HuH-7 (cell line): ENCODE results near the gene PHETA2.

Experiments used
- DNase-seq: peaks from one replicate; pipeline ENCODE4 v3.0.0; 2011; ENCODE audit warnings: low spot score

The PHETA2 gene

GRCh38 chr22:42074132-42074811, at the start of gene PHETA2:
PHETA2 (plus strand) TSS chr22:42074248; CDS start chr22:42077294, 3,046 bp downstream.
- DNase-seq = peak; percentile 56

GRCh38 chr22:42025421-42025820, 48.6 kb upstream of the PHETA2 start:
- DNase-seq = no peak

- DNase-seq = no peak
Measured at GRCh38 chr22:42026705-42027104, 47.3 kb upstream of the PHETA2 start.

- no peak for DNase-seq
Measured at GRCh38 chr22:42033263-42034181, 40.5 kb upstream of the PHETA2 start.

GRCh38 chr22:42035256-42035655, 38.8 kb upstream of the PHETA2 start:
- no peak for DNase-seq

- no peak for DNase-seq
Measured at GRCh38 chr22:42039271-42039670, 34.8 kb upstream of the PHETA2 start.

GRCh38 chr22:42041784-42042183, 32.3 kb upstream of the PHETA2 start:
- no peak for DNase-seq

- no peak for DNase-seq
Measured at GRCh38 chr22:42050641-42051180, 23.3 kb upstream of the PHETA2 start.

- no peak for DNase-seq
Measured at GRCh38 chr22:42052765-42053164, 21.3 kb upstream of the PHETA2 start.

- DNase-seq = no peak
Measured at GRCh38 chr22:42056757-42057511, 17.1 kb upstream of the PHETA2 start.

- DNase-seq = no peak
Measured at GRCh38 chr22:42060489-42060888, 13.6 kb upstream of the PHETA2 start.

- DNase-seq = no peak
Measured at GRCh38 chr22:42061041-42061440, 13.0 kb upstream of the PHETA2 start.

- no peak for DNase-seq
Measured at GRCh38 chr22:42062506-42063170, 11.4 kb upstream of the PHETA2 start.

- peak; percentile 44 for DNase-seq
Measured at GRCh38 chr22:42064629-42065028, 9.4 kb upstream of the PHETA2 start.

GRCh38 chr22:42065438-42066125, 8.5 kb upstream of the PHETA2 start:
- no peak for DNase-seq

- DNase-seq = no peak
Measured at GRCh38 chr22:42066126-42066761, 7.8 kb upstream of the PHETA2 start.

- DNase-seq = no peak
Measured at GRCh38 chr22:42066937-42067336, 7.1 kb upstream of the PHETA2 start.

GRCh38 chr22:42067671-42068251, 6.3 kb upstream of the PHETA2 start:
- DNase-seq = no peak

GRCh38 chr22:42068291-42068690, 5.8 kb upstream of the PHETA2 start:
- DNase-seq = no peak
